Measurements from ENCODE around the gene RASA4B.
"Not testable (repeated sequence)": the region's sequence is repeated elsewhere in the genome, so short reads cannot be mapped to it uniquely, and the experiment has no call there.

The RASA4B gene
- total RNA-seq: 0.83 to 4.0 (median 2.1) reads per million in 9 experiments

DNA sequence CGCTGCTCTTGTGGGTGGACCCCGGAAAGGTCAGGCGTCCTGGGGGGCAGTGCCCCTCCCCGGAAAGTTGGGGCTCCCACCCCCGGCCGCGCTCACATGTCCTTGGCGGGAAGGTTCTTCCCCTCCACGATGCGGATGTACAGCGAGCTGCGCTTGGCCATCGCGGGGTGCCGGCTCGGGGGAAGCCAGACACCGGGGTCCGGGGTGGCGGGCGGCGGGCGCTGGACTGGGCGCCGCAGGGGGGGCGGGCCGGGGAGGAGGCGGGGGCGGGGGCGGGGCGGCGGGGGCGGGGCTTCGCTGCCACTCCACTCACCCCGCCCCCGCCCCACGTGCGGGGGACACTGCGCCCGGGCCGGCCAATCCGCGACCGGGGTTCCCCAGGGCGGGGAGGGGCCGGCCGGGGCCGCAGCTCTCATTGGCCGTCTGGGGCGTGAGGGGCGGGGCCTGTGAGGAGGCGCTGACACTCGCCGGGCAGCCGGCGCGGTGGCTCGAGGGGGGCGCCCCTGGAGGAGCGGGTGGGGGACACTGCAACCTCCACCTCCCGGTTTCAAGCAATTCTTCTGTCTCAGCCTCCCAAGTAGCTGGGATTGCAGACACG lies at the start of gene RASA4B:
Gene RASA4B (minus strand): TSS at position 228 of the 598 bp plus-strand sequence. CDS start 67 bp downstream, at position 161.
- ATAC-seq (replicated peaks): peak; percentile 97
- H3K27ac Mint-ChIP-seq; DNase-seq; H3K27me3 Mint-ChIP-seq; H3K36me3 Mint-ChIP-seq (ENCODE audit: insufficient read depth); H3K9me3 Mint-ChIP-seq; H3K4me1 Mint-ChIP-seq (ENCODE audit: low read depth in 2 of 2): not testable (repeated sequence)
- H3K4me3 Mint-ChIP-seq: peak within 1 kb of the TSS; percentile 45 to 48

DNA sequence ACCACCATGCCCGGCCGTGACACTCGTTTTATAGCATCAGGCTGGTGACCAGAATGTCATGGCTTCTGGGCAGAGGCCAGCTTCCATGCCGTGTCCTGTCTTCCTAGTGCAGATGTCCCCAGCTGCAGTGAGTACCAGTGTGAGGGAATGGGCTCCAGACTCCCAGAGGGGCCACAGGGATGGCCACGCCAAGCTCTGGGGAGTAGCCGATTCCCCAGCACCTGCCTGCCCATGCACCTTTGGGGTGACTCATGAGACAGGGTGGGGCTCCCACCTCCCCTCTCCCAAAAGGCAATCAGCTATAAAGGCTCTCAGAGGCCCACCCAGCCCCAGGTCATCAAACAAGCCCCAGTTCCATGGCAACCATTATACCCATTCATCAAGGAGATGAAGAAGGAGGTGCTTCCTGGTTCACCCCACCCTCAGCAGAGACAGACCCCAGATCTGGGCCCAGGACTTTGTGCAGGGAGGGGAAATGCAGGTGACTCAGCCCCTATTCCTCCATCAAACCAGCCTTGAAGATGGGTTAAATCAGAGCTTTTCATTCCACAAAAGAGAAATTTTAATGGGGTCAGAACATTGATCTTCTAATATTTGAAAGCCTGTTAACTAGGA lies 33.3 kb upstream of the RASA4B start, which contains the start of gene SPDYE2:
Gene SPDYE2 (plus strand): TSS at position 419 of the 615 bp plus-strand sequence. CDS start 2,030 bp downstream, outside the sequence.
- ATAC-seq (replicated peaks); H3K9me3 Mint-ChIP-seq; H3K4me3 Mint-ChIP-seq; H3K36me3 Mint-ChIP-seq (ENCODE audit: insufficient read depth); H3K27me3 Mint-ChIP-seq; H3K4me1 Mint-ChIP-seq (ENCODE audit: low read depth in 2 of 2); DNase-seq; H3K27ac Mint-ChIP-seq: not testable (repeated sequence)

DNA sequence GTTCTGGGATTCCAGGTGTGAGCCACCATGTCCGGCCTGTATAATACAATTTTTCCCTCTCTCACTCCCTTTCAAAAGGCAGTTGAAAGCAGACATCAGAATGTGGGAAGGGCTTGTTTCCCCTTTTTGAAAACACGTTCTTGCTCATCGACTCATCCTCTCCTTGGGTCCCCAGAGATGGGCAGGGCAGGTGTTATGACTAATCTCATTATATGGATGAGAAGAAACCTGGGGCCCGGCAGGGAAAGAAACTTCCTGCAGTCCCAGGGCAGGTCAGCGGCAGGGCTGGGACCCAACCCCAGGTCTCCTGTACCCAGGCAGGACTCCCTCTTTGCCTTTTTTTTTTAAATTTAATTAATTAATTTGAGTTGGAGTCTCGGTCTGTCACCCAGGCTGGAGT lies 28.8 kb upstream of the RASA4B start:
- not testable (repeated sequence) for H3K27me3 Mint-ChIP-seq; ATAC-seq (replicated peaks); H3K9me3 Mint-ChIP-seq; DNase-seq; H3K36me3 Mint-ChIP-seq (ENCODE audit: insufficient read depth); H3K27ac Mint-ChIP-seq; H3K4me3 Mint-ChIP-seq; H3K4me1 Mint-ChIP-seq (ENCODE audit: low read depth in 2 of 2)

DNA sequence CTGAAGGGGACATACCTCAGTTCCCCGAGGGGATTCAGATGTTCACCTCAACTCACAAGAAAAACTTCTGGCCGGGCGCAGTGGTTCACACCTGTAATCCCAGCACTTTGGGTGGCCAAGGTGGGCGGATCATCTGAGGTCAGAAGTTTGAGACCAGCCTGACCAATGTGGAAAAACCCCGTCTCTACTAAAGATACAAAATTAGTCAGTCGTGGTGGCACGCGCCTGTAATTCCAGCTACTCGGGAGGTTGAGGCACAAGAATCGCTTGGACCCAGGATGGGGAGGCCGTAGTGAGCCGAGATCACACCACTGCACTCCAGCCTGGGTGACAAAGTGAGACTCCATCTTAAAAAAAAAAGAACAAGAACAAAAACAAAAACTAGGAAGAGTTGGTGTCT lies 27.7 kb upstream of the RASA4B start:
- H3K4me1 Mint-ChIP-seq (ENCODE audit: low read depth in 2 of 2); H3K27me3 Mint-ChIP-seq; H3K36me3 Mint-ChIP-seq (ENCODE audit: insufficient read depth); H3K4me3 Mint-ChIP-seq; H3K27ac Mint-ChIP-seq; DNase-seq; H3K9me3 Mint-ChIP-seq; ATAC-seq (replicated peaks): not testable (repeated sequence)

DNA sequence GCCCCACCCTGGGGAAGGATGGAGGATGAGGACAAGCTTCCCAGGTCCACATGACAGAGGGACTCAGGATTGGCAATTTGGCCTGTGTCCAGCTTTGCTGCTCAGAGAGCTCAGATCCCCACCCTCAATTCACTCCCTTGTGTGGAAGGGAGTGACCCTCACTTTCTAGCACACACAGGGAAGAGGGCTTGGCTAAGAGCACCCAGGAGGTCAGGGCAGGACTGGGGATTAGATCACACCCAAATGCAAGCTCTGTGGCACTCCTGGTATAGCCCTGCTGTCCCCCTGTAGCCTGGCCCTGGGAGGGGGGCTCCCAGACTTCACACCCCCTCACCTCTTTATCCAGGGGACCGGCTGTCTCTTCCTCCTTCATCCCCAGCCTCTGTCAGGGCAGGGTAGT lies 26.8 kb upstream of the RASA4B start:
- H3K27me3 Mint-ChIP-seq; H3K9me3 Mint-ChIP-seq; ATAC-seq (replicated peaks); DNase-seq; H3K27ac Mint-ChIP-seq; H3K4me1 Mint-ChIP-seq (ENCODE audit: low read depth in 2 of 2); H3K4me3 Mint-ChIP-seq; H3K36me3 Mint-ChIP-seq (ENCODE audit: insufficient read depth): not testable (repeated sequence)

DNA sequence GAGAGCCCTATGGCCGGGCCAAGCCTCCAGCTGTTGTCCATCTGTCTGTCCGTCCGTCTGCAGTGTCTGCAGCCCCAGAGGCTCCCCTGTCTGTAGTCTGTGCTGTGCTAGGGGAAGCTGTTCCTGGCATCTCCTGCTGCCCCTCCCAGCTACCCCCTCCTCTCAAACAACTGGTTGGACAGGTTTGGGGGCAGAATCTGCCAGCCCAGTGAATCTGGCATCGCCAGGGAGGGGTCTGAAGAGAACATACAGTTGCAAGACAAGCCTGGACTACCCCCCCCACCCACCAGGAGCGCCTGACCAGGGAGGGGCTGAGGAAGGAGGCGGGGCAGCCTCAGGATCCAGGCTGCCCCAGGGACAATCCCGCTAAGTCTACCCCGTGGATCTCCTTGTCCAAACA lies 26.0 kb upstream of the RASA4B start, which contains the start of gene UPK3BL2:
Gene UPK3BL2 (minus strand): TSS at position 101 of the 400 bp plus-strand sequence. CDS start 60 bp downstream, at position 41.
- H3K4me1 Mint-ChIP-seq (ENCODE audit: low read depth in 2 of 2); H3K4me3 Mint-ChIP-seq; H3K27ac Mint-ChIP-seq; H3K36me3 Mint-ChIP-seq (ENCODE audit: insufficient read depth); DNase-seq; H3K27me3 Mint-ChIP-seq; ATAC-seq (replicated peaks); H3K9me3 Mint-ChIP-seq: not testable (repeated sequence)

DNA sequence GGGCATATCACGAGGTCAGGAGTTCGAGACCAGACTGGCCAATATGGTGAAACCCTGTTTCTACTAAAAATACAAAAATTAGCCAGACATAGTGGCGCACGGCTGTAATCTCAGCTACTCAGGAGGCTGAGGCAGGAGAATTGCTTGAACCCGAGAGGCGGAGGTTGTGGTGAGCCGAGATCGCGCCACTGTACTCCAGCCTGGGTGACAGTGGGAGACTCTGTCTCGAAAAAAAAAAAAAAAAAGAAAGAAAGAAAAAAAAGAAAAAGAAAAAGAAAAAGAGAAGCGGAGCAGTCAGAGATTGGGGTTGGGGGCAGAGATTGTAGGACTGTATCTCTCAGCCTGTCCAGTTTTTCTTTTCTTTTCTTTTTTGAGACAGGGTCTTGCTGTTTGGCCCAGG lies 25.2 kb upstream of the RASA4B start:
- not testable (repeated sequence) for ATAC-seq (replicated peaks); H3K9me3 Mint-ChIP-seq; DNase-seq; H3K4me1 Mint-ChIP-seq (ENCODE audit: low read depth in 2 of 2); H3K36me3 Mint-ChIP-seq (ENCODE audit: insufficient read depth); H3K27ac Mint-ChIP-seq; H3K4me3 Mint-ChIP-seq; H3K27me3 Mint-ChIP-seq

DNA sequence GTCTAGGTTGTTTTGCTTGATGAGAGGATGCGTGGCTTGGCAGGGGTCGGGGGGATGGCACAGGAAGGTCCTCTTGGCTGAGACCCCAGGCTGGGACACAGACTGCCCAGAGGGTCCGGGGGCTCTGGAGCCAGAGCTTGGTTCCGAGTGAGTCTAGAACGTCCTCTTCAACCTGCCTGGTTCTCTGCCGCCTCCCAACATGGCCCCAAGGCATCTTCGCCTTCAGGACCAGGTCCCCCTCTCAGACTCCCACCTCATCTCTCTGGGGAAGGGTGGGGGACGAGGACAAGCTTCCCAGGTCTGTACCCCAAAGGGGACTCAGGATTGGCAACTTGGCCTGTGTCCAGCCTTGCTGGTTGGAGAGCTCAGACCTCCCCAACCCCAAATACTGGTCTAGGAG lies 24.5 kb upstream of the RASA4B start:
- H3K4me3 Mint-ChIP-seq; ATAC-seq (replicated peaks); H3K27ac Mint-ChIP-seq; H3K36me3 Mint-ChIP-seq (ENCODE audit: insufficient read depth); H3K27me3 Mint-ChIP-seq; DNase-seq; H3K4me1 Mint-ChIP-seq (ENCODE audit: low read depth in 2 of 2); H3K9me3 Mint-ChIP-seq: not testable (repeated sequence)

DNA sequence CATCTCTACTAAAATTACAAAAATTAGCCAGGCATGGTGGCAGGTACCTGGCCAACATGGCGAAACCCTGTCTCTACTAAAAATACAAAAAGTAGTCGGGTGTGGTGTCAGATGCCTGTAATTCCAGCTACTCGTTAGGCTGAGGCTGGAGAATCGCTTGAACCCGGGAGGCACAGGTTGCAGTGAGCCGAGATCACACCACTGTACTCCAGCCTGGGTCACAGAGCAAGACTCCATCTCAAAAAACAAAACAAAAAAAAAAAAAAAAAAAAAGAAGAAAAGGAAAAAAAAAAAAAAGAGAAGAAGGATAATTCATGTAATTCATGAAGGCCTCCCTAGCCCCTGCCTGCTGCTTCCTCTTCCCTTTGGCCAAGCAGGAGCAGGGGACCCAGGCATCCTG lies 23.0 kb upstream of the RASA4B start:
- DNase-seq; H3K4me1 Mint-ChIP-seq (ENCODE audit: low read depth in 2 of 2); H3K27ac Mint-ChIP-seq; H3K36me3 Mint-ChIP-seq (ENCODE audit: insufficient read depth); ATAC-seq (replicated peaks); H3K27me3 Mint-ChIP-seq; H3K9me3 Mint-ChIP-seq; H3K4me3 Mint-ChIP-seq: not testable (repeated sequence)

DNA sequence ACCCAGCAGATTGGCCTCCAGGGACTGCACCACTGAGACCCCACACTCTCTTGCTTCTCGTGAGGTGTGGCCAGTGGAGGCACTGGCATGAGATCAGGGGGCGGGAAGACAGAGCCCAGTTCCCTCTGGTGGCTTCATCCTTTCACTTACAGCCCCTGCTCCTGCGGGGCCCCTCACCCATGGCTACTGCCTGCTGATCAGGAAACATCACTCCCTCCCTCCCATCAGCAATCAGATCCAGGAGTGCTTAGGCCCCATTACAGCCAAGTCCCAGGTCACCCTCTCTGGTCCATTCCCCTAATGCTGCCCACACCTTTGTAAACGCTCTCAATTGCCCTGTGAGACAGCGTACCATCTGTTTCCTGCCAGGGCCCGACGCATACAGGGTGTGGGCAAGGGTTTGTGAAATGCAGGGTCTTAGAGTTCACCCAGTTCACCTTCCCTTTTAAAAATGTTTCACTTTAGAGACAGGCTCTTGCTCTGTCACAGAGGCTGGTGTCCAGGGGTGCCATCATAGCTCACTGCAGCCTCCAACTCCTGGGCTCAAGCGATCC lies 17.6 kb upstream of the RASA4B start:
- not testable (repeated sequence) for H3K4me3 Mint-ChIP-seq; ATAC-seq (replicated peaks); H3K27ac Mint-ChIP-seq; H3K9me3 Mint-ChIP-seq; H3K4me1 Mint-ChIP-seq (ENCODE audit: low read depth in 2 of 2); H3K27me3 Mint-ChIP-seq; DNase-seq; H3K36me3 Mint-ChIP-seq (ENCODE audit: insufficient read depth)

DNA sequence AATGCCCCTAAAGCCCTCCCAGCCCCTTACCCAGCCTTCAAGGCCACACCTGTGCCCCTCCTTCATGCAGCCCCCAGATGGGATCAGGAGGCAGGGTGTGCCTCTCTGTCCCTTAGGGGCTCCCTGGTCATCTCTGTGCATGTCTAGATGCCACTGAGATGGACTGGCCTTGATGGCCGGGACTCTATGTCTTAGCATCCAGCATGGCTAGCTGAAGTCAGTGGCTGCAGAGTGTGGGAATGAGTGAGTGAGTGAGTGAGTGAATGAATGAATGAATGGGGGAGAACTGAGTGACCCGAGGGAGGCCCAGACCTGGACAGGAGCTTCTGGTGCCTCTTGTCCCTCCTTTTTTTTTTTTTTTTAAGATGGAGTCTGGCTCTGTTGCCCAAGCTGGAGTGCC lies 14.6 kb upstream of the RASA4B start:
- H3K4me3 Mint-ChIP-seq; H3K36me3 Mint-ChIP-seq (ENCODE audit: insufficient read depth); H3K27ac Mint-ChIP-seq; H3K27me3 Mint-ChIP-seq; H3K4me1 Mint-ChIP-seq (ENCODE audit: low read depth in 2 of 2); DNase-seq; ATAC-seq (replicated peaks); H3K9me3 Mint-ChIP-seq: not testable (repeated sequence)

DNA sequence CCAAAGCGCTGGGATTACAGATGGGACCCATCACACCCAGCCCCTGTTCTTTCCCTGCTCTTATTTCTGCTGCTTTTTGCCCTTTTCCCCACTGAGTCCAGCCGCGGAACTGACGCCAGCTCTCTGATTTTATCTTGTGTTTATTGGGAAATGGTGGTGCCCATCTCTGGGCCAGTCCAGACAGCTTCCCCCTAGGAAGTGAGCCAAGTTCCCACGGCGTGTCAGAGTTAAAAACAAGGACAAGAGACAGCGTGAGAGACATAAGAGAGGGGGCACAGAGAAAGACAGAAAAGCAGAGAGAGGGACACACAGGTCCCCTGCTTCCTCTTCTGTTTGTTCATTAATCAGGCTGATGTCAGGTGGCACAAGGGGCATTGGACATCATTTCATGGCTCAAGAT lies 14.0 kb upstream of the RASA4B start:
- H3K36me3 Mint-ChIP-seq (ENCODE audit: insufficient read depth): not testable (repeated sequence)

DNA sequence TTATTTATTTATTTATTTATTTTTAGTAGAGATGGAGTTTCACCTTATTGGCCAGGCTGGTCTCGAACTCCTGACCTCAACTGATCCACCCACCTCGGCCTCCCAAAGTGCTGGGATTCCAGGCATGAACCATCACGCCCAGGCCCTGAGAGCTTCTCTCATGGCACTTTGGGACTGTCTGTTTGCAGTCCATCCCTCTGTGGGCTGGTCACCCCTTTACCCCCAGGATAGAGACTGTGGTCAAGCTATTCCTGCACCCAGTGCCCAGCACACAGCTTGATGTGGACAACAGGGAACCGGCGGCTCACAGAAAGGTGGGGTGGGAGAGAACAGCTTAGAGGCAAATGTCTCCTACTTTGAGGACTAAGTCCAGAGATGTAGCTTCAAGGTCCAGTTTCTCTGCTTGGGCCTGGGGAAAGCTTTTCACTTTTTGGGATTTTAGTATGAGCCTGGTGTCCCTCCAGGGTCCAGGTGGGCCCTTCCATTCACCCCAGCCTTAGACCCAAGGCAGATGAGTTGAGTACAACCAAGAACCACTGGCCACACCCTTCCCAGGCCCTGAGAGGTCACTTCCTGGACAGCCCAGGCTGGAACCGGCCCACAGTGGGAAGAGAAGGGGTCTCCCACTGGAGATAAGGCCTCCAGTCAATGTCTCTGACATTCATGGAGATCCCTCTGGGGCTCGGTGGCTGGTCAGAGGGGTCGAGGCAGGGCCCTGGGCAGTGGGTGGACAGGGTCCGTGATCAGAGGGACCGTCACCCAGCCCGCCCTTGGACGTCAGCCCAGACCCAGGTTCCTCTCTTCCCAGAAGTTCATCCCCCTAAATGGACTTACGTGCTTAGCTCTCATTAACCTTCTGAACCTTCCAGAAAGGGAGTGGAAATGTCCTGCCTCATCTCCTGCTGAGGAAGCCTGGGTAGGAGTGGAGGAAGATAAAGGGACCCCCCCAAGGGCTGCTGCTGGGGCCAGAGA lies 10.5 kb upstream of the RASA4B start:
- not testable (repeated sequence) for H3K4me3 Mint-ChIP-seq; H3K36me3 Mint-ChIP-seq (ENCODE audit: insufficient read depth); H3K27ac Mint-ChIP-seq; ATAC-seq (replicated peaks); DNase-seq; H3K9me3 Mint-ChIP-seq; H3K27me3 Mint-ChIP-seq; H3K4me1 Mint-ChIP-seq (ENCODE audit: low read depth in 2 of 2)

More for the DNA sequence above, 14.0 kb upstream of the RASA4B start:
- DNase-seq; H3K27ac Mint-ChIP-seq; H3K27me3 Mint-ChIP-seq; ATAC-seq (replicated peaks); H3K4me1 Mint-ChIP-seq (ENCODE audit: low read depth in 2 of 2); H3K9me3 Mint-ChIP-seq; H3K4me3 Mint-ChIP-seq: not testable (repeated sequence)
